GM19372 (cell line): Measurements from ENCODE around the gene CHMP4A.
"Not testable (repeated sequence)": the region's sequence is repeated elsewhere in the genome, so short reads cannot be mapped to it uniquely, and the experiment has no call there.

Experiments used
- ATAC-seq: cut with Tn5 transposase; IDR thresholded peaks from one replicate; pipeline ENCODE4 v1.9.1; 2021; ENCODE audit warnings: mild to moderate bottlenecking, low read depth, moderate library complexity; ENCODE audit not compliant: unreplicated experiment

Gene CHMP4A

GRCh38 chr14:24249230-24250021 lies 36.1 kb upstream of the CHMP4A start:
- ATAC-seq = no peak

GRCh38 chr14:24247422-24247821 lies 34.1 kb upstream of the CHMP4A start:
- no peak for ATAC-seq

- ATAC-seq = no peak
Measured at GRCh38 chr14:24246765-24247212, 33.5 kb upstream of the CHMP4A start.

- ATAC-seq = not testable (repeated sequence)
Measured at GRCh38 chr14:24245350-24245749, 32.1 kb upstream of the CHMP4A start.

GRCh38 chr14:24243336-24243836 lies 30.1 kb upstream of the CHMP4A start:
- ATAC-seq = no peak

GRCh38 chr14:24241829-24242443 lies 28.6 kb upstream of the CHMP4A start:
- ATAC-seq = peak; percentile 78

- no peak for ATAC-seq
Measured at GRCh38 chr14:24240110-24240918, 27.0 kb upstream of the CHMP4A start.

GRCh38 chr14:24238527-24239037 lies 25.3 kb upstream of the CHMP4A start:
- ATAC-seq = no peak

GRCh38 chr14:24238123-24238522 lies 24.8 kb upstream of the CHMP4A start:
- ATAC-seq = no peak

GRCh38 chr14:24237463-24237955 lies 24.2 kb upstream of the CHMP4A start:
- ATAC-seq = no peak

GRCh38 chr14:24236689-24237462 lies 23.6 kb upstream of the CHMP4A start:
- no peak for ATAC-seq

- ATAC-seq = no peak
Measured at GRCh38 chr14:24235804-24236688, 22.8 kb upstream of the CHMP4A start.

GRCh38 chr14:24234095-24235005 lies 21.1 kb upstream of the CHMP4A start:
- no peak for ATAC-seq

- no peak for ATAC-seq
Measured at GRCh38 chr14:24233538-24233866, 20.2 kb upstream of the CHMP4A start.

- peak; percentile 56 for ATAC-seq
Measured at GRCh38 chr14:24232645-24233537, 19.6 kb upstream of the CHMP4A start, which contains the start of gene GMPR2. Gene GMPR2, plus strand, starts transcription at chr14:24232929. Its CDS starts 325 bp downstream, at chr14:24233254.

- ATAC-seq = peak; percentile 71
Measured at GRCh38 chr14:24232121-24232644, 18.9 kb upstream of the CHMP4A start, which contains the start of gene NEDD8. Gene NEDD8, minus strand, starts transcription at chr14:24232367. Its CDS starts 100 bp downstream, at chr14:24232267.
